Activated naive CD4-positive, alpha-beta T cell treated with anti-CD3 and anti-CD28 coated beads, Interleukin-2, amount 50 U/mL, for 72 hours (primary cell): ENCODE measurements around the gene SEPTIN10. TPM values are rescaled to one million over a fixed set of nuclear protein-coding genes. Genes with fewer than 3 reads are reported as not detected.
A peak's percentile ranks its signal among the peaks of the same experiment; 100 is the strongest.
"Not testable (repeated sequence)": the region's sequence is repeated elsewhere in the genome, so short reads cannot be mapped to it uniquely, and the experiment has no call there.

Experiments used
- ATAC-seq, 2 donors: fragments of 150-1000 bp; cut with Tn5 transposase; 2 replicates each; pipeline ENCODE4 v1.10.0; 2021; ENCODE audit warnings: mild to moderate bottlenecking in 2 of 2, moderate library complexity in 2 of 2
- DNase-seq, 2 donors: peaks; one replicate each; pipeline ENCODE4 v3.0.0; 2021 to 2022; ENCODE audit warnings: low spot score in 2 of 2
- H3K27ac Mint-ChIP-seq, 2 donors: one replicate each; pipeline ENCODE4 v1.8.0; 2022; ENCODE audit warnings: mild to moderate bottlenecking in 2 of 2, mixed read lengths in 2 of 2
- H3K36me3 Mint-ChIP-seq, 2 donors: one replicate each; pipeline ENCODE4 v1.8.0; 2022; ENCODE audit warnings: mixed read lengths in 2 of 2
- H3K9me3 Mint-ChIP-seq, 2 donors: one replicate each; pipeline ENCODE4 v1.8.0; 2022; ENCODE audit warnings: mixed read lengths in 2 of 2
- total RNA-seq, 2 donors: library from RNA; stranded (reverse); gene quantifications; one replicate each; pipeline ENCODE4 v1.2.3, GENCODE V29; 2022

The SEPTIN10 gene
- total RNA-seq, 2 donors from 2014 or later: 2.1 to 3.5 TPM

DNA sequence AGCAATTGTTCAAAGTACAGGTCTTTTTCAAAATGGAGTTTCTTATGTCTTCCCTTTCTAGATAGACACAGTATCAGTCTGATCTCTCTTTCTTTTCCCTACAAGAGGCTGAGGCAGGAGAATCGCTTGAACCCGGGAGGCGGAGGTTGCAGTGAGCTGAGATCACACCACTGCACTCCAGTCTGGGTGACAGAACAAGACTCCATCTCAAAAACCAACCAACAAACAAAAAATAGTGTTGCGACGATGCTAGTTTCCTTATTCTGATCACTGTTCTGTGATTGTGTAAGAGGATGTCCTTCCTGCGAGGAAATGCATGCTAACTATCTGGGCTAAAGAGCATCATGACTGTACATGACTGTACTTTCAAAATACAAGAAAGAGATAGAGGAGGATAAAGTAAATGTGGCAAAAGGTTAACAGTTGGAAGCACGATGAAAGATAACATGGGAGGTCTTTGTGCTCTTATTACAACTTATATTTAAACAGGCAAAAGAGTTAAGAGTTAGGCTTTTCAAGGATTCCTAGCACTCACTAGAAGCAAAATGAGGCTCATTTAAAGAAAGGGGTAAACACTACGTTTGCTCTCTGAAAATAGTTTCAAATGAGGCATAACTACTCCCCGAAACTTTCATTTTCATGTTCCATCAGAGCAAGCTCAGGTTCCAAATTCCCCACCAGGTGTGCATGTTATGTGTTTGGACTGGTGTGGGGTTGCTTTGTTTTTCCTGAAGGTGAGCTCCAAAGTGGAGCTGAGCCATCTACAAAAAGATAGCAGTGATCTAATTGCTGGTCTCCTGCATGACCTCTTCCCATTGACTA lies 24.2 kb upstream of the SEPTIN10 start:
- DNase-seq: peak in 1 of 2 donors; percentile 12
- peak overlapping the region in 1 of 2 donors; percentile 2 for H3K27ac Mint-ChIP-seq
- peak in 1 of 2 donors; percentile 80 for ATAC-seq

DNA sequence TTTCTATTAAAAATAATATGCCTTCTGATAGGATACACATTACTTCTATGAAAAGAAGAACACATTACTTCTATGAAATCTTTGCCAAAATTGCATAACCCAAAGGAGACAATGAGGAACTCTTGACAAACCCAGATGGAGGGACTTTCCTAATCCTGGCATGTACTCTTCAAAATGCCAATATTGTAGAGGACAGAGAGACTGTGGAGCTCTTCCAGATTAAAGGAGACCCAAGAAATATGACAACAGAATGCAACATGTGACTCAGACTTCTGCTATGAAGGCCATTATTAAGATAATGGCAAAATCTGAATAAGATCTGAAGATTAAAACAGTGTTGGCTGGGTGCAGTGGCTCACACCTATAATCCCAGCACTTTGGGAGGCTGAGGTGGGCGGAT lies 22.6 kb upstream of the SEPTIN10 start:
- Mint-ChIP-seq H3K36me3 (no peaks in the 10 kb centered on the region), H3K9me3 (no peaks in the 10 kb centered on the region)
- no peak for ATAC-seq

More for the DNA sequence above, 24.2 kb upstream of the SEPTIN10 start:
- Mint-ChIP-seq H3K36me3 (no peaks in the 10 kb centered on the region), H3K9me3 (no peaks in the 10 kb centered on the region)

DNA sequence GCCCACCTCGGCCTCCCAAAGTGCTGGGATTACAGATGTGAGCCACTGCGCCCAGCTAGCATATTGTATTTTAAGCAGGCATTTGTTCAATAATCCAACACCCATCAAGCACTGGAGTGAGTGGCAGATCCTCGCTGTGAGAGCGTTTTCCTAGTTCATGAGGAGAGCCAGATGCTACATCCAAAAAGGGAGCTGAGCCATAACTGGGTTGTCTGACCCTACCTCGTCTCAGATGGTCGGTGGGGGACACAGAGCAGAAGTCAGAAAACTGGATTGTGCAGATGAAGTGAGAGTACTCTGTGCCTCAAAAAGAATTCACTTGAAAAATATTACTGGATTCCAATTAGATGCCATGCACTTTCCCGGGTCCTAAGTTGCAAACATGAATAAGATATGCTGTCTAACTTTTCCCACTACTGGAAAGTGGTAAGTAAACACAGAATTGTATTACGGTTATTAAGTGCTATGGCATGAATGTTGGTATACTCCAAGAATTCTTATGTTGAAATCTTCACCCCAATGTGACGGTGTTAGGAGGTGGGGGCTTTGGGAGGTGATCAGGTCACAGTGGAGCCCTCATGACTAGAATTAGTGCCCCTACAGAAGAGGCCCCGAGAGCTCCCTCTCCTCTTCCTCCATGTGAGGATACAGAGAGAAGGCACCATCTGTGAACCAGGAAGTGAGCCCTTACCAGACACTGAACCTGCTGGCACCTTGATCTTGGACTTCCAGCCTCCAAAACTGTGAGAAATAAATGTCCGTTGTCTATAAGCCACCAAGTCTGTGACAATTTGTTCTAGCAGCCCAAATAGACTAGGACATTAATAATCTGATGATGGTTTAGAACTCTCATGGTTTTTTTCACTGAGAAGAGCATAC lies 21.9 kb upstream of the SEPTIN10 start:
- DNase-seq (no peak), ATAC-seq (no peak)
- H3K36me3 Mint-ChIP-seq: no peaks in the 10 kb centered on the region
- H3K9me3 Mint-ChIP-seq: no peaks in the 10 kb centered on the region
- H3K27ac Mint-ChIP-seq: peak overlapping the region in 1 of 2 donors; percentile 36

More for the DNA sequence above, 22.6 kb upstream of the SEPTIN10 start:
- H3K27ac Mint-ChIP-seq: peak overlapping the region in 1 of 2 donors; percentile 36
- no peak for DNase-seq

DNA sequence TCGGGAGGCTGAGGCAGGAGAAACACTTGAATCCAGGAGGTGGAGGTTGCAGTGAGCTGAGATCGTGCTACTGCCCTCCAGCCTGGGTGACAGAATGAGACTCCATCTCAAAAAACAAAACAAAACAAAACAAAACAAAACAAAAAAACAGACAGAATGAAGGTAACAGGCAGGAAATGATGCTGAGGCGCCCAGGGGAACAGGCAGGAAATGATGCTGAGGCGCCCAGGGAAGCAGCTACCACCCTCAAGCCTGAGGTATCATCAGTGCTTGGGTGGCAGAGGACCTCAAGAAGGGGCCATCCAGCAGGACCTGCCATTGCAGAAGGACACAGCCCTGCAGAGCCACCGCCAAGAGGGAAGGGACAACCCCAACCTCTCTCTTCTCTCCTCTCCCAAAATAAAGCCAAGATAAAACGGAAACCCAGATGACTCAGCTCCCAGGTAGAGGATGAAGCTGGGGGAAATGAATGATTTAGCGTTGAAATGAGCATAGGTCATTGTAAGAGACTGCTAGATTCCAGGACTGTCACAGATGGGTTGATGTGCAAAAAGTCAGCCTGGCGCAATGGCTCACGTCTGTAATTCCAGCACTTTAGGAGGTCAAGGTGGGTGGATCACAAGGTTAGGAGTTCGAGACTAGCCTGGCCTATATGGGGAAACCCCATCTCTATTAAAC lies 19.7 kb upstream of the SEPTIN10 start:
- H3K27ac Mint-ChIP-seq: no peak overlapping the region
- no peaks in the 10 kb centered on the region for H3K9me3 Mint-ChIP-seq
- H3K36me3 Mint-ChIP-seq: no peaks in the 10 kb centered on the region
- no peak for ATAC-seq
- DNase-seq: no peak

DNA sequence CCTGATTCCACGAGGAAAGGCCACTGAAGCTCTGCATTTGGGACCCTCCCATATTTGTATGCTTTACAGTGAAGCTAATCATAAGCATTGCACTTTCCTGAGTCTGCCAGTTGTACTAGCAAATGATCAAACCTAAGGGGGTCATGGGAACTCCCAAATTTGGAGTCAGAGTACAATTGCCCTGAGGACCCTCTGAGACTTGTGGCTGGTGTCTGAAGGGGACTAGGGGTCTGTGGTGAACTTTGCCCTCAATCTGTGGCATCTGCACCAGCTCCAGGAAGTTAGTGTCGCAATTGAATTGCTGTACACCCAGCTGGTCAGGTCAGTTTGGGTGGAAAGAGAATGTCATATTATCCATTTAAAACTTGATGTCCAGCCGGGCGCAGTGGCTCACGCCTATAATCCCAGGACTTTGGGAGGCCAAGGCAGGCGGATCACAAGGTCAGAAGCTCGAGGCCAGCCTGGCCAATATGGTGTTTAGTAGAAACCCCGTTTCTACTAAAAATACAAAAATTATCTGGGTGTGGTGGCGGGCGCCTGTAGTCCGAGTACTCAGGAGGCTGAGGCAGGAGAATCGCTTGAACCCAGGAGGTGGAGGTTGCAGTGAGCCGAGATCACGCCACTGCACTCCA lies 18.5 kb upstream of the SEPTIN10 start:
- H3K27ac Mint-ChIP-seq: no peak overlapping the region
- no peaks in the 10 kb centered on the region for H3K36me3 Mint-ChIP-seq
- no peaks in the 10 kb centered on the region for H3K9me3 Mint-ChIP-seq
- no peak for DNase-seq
- ATAC-seq: no peak

DNA sequence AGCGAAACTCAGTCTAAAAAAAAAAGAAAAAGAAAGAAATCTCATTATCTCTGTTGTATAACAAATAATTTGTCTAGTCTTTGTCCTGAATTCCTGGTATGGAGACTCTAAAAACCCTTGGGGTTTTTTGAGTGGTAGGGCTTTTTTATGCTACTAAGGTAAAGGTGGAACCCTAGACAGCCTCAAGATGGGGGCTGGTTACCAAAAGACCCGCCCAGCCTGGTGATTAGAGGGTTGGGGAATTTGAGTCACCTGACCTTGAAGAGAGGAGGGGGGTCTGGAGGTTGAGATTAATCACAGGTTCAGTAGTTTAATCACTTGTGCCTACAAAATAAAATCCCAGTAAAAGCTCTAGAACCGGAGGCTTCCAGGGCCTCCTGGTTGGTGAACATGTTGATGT lies 18.0 kb upstream of the SEPTIN10 start:
- no peak overlapping the region for H3K27ac Mint-ChIP-seq
- H3K9me3 Mint-ChIP-seq: no peaks in the 10 kb centered on the region
- no peak for ATAC-seq
- no peaks in the 10 kb centered on the region for H3K36me3 Mint-ChIP-seq
- DNase-seq: no peak

DNA sequence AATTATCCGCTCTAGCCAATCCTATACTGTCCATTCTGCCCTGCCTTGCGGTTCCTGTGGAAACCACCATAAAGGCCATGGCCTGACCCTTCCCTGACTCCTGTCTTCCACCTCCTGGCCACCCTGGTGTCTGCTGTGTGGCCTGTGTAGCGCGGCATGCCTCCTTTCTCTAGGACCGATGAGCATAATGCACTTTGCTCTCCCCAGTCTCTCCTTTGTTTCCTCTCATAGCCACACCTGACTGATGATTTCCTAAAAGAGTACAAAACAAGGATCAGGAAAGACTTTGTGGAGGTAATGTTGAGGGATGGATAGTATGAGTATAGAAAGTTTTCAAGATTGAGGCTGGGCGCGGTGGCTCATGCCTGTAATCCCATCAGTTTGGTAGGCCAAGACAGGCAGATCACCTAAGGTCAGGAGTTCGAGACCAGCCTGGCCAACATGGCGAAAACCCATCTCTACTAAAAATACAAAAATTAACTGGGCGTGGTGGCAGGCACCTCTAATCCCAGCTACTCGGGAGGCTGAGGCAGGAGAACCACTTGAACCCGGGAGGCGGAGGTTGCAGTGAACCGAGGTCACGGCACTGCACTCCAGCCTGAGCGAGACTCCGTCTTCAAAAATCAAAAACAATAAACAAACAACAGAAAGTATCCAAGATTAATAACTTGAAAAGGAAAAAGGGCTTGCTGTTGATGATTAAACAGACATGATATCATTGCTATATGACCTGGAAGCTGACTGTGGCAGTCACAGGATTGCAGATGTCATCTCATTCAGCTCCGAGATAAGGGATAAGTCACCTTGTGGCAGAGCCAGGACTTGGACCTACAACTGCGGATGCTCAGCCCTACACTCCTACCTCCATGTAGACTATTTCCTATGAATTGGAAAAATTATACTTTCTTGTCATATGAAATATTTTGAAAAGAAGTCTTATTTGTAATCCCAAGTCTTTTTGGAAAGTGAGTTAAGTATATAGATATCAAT lies 17.0 kb upstream of the SEPTIN10 start:
- H3K36me3 Mint-ChIP-seq: no peaks in the 10 kb centered on the region
- no peaks in the 10 kb centered on the region for H3K9me3 Mint-ChIP-seq
- no peak for DNase-seq
- no peak overlapping the region for H3K27ac Mint-ChIP-seq
- no peak for ATAC-seq

DNA sequence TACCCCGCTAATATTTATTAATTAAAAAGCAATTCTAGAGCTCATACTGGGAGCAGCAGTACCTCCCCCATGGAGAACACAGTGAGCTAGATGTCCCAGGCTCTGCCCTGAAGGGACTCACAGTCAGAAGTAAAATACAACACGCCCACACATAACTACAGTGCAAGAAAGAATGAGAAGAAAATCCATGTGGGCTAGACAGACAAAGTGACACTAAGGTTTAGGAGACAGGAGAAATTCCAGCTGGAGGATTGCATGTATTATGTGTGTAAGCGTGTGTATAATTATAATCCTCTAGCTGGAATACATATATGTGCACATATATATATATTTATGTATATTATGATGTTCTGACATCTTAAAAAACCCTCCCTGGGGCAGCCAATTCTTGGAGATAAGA lies 16.1 kb upstream of the SEPTIN10 start:
- H3K9me3 Mint-ChIP-seq: no peaks in the 10 kb centered on the region
- no peak overlapping the region for H3K27ac Mint-ChIP-seq
- ATAC-seq: no peak
- no peak for DNase-seq
- H3K36me3 Mint-ChIP-seq: no peaks in the 10 kb centered on the region

DNA sequence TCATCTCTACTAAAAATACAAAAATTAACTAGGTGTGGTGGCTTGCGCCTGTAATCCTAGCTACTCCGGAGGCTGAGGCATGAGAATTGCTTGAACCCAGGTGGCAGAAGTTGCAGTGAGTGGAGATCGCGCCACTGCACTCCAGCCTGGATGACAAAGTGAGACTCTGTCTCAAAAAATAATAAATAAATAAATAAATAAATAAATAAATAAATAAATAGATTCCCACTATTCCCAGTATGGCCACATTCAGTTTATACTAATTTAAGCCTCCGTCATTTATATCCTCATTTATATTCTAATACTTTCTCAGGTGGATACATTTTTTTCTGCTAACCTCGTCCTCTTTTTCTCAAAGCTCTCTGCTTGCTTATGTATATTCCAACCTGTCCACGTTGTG lies 14.6 kb upstream of the SEPTIN10 start:
- DNase-seq, ATAC-seq, H3K27ac Mint-ChIP-seq, H3K36me3 Mint-ChIP-seq, H3K9me3 Mint-ChIP-seq: not testable (repeated sequence)

DNA sequence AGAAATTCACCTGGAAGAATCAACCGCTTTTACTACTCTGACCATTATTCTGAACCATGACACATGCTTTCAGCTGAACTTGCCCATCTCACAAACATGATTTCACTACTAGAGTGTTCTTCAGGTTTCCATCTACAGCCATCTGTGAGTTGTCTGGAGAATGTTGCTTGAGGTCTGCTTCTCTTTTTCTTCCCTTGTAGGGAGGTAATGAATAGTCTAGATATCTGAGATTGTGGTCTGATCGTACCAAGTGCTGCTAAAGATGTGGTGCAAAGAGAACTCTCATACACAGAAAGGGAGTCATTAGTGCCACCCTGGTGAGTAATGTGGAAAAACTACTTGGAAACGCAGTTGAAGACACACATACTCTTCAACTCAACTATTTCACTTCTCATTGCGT lies 10.6 kb upstream of the SEPTIN10 start:
- Mint-ChIP-seq H3K27ac (no peak overlapping the region), H3K9me3 (no peaks in the 10 kb centered on the region), H3K36me3 (no peaks in the 10 kb centered on the region)
- no peak for DNase-seq
- peak in 1 of 2 donors; percentile 62 for ATAC-seq

DNA sequence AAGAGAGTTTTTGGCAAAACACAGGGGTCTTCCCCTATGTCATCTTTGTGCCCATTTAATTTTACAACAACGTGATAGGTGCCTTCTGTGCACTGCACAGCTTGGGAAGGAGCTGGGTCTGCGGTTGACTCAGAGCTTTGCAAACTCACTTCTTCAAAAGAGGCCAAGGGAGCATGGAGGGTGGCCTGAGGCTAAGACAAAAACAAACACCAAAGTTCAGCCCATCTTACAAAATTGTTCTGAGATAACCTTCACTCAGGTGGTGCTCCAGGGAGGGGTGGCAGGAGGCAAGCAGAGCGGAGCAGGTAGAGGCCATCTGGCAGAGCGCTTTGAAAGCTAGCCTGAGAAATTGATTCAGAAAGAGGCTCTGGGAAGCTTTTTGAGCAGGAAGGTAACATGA lies 10.2 kb upstream of the SEPTIN10 start:
- no peak for DNase-seq

DNA sequence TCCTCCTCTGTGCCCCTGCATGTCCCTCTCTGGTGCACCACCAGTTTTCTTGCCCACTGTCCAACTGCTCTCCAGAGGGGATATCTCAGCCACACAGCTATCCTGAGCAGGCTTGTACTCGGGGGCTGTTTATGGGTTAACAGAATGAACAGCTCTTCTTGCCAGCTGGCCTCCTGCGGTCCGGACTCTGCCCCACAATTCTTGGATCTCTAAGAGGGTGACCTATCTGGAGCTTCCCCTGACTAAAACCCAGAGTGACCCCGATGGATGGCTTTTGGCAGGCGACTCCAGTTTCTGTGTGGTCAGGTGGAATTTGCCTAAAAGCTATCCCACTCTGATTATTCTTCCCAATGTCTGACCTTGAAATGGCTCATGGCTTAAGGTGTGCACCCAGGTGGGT lies 9.5 kb upstream of the SEPTIN10 start:
- H3K27ac Mint-ChIP-seq: no peak overlapping the region
- H3K36me3 Mint-ChIP-seq: no peaks in the 10 kb centered on the region
- DNase-seq (no peak), ATAC-seq (no peak)
- no peaks in the 10 kb centered on the region for H3K9me3 Mint-ChIP-seq

More for the DNA sequence above, 10.2 kb upstream of the SEPTIN10 start:
- no peak overlapping the region for H3K27ac Mint-ChIP-seq
- no peak for ATAC-seq
- H3K9me3 Mint-ChIP-seq: no peaks in the 10 kb centered on the region
- no peaks in the 10 kb centered on the region for H3K36me3 Mint-ChIP-seq

DNA sequence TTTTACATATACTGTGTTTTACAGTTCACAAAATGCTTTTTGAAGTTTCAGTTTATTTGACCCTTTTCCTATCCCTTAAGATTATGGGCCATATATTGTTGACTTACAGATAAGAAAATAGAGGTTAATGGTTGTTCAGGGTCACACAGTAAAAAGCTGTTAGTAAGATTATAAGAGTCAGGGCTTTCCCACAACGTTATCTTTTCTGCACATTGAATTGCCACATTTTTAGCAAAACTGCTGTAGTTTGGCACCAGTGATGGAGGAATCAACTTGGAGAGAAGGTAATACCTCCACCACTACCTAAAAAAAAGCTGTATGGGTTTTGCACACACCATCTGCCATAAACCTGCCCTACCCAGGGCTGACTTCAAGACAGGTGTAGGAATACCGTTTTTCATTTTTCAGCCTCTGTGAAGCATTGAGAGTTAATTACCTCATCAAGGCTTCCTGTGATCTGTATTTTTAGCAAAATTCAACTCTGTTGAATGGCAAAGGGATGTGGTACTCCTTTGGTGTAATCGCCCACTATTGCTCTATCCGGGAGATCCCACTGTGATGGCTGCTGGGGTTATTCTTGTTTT lies 5.4 kb upstream of the SEPTIN10 start:
- ATAC-seq: no peak
- Mint-ChIP-seq H3K9me3 (no peaks in the 10 kb centered on the region), H3K36me3 (no peaks in the 10 kb centered on the region), H3K27ac (no peak overlapping the region)
- DNase-seq: no peak

DNA sequence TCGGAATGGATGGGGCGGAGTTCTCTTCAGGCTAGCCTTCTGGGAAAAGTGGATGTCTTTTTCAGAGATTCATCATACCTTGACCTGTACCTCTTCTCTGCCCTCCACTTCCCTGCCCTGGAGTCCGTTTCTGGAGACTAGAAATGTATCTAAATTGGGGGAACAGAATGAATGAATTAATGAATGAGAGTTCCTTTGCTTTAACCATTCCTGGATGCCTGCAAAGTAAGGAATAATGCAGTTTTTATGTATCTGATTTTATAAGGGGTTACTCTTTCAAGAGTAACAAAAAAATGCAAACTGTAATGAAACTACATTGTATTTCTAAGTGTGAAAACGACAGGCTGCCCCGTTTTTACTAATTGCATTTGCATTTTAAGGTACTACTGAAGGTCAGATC lies 2.4 kb upstream of the SEPTIN10 start:
- ATAC-seq (no peak), DNase-seq (no peak)
- Mint-ChIP-seq H3K27ac (no peak overlapping the region), H3K36me3 (peaks cover 7 to 9% of the 10 kb centered on the region in 2 donors), H3K9me3 (no peaks in the 10 kb centered on the region)

DNA sequence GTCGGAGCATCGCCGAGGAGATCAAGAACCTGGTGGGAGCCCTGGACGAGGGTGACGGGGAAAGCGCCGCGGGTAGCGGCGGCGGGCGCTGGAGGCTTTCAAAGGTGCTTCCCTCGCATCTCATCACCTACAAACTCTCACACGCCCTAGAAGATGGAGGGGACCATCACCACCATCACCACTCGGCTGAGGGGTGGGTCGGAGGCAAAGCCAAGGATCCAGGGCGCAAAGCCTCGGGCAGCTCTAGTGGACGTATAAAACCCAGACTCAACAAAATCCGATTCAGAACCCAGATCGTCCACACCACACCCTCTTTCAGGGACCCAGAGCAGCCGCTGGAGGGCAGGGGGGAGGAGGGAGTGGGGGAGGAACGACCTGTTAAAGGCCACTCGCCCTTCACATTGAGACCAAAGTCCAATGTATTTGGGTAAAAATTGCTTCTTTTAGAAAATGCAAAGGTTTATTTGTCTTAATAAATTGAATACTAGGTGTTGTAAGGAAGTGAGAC lies 1.9 kb upstream of the SEPTIN10 start:
- H3K36me3 Mint-ChIP-seq: peaks cover 7 to 9% of the 10 kb centered on the region in 2 donors
- no peak for ATAC-seq
- H3K9me3 Mint-ChIP-seq: no peaks in the 10 kb centered on the region
- no peak for DNase-seq
- H3K27ac Mint-ChIP-seq: no peak overlapping the region
